GM12878 (cell line): ENCODE results near the gene CARD19. TPM values are rescaled to one million over a fixed set of nuclear protein-coding genes. Genes with fewer than 3 reads are reported as not detected.
A peak's percentile ranks its signal among the peaks of the same experiment; 100 is the strongest.
"Not testable (repeated sequence)": the region's sequence is repeated elsewhere in the genome, so short reads cannot be mapped to it uniquely, and the experiment has no call there.

Experiments used
- ATAC-seq: fragments of 200-7000 bp; cut with Tn5 transposase; 3 replicates; pipeline ENCODE4 v1.9.1; 2020; ENCODE audit warnings: mild to moderate bottlenecking, moderate library complexity
- BruUV-seq: library from RNA; stranded (reverse); fragments of 400-500 nt; replicated peaks from 2 replicates; lab custom pipeline; 2021; lab: Mats Ljungman, UMichigan
- CTCF ChIA-PET: fragments of 300-600 bp; sonication (Branson Sonifier 250); formaldehyde crosslinking; extraction: SDS; loops from one replicate; lab custom pipeline; 2021; ENCODE audit warnings: inconsistent platforms; lab: Yijun Ruan, JAX
- POLR2A ChIA-PET: fragments of 350-600 bp; formaldehyde crosslinking; extraction: SDS; loops from one replicate; lab custom pipeline; 2021; ENCODE audit warnings: inconsistent platforms; lab: Charles Lee
- RAD21 ChIA-PET: fragments of 300-600 bp; sonication (Branson Sonifier 250); formaldehyde crosslinking; loops from one replicate; lab custom pipeline; 2023; ENCODE audit warnings: antibody characterized with exemption; ENCODE audit not compliant: unreplicated experiment; lab: Charles Lee
- SMC1A ChIA-PET: fragments of 300-600 bp; sonication (Branson Sonifier 250); formaldehyde crosslinking; loops from one replicate; lab custom pipeline; 2023; ENCODE audit not compliant: unreplicated experiment, uncharacterized antibody; lab: Charles Lee
- DNase-seq: peaks from one replicate; pipeline ENCODE4 v3.0.0-alpha.2; 2011; ENCODE audit warnings: low read depth, low spot score
- FAIRE-seq: peaks from 3 replicates; lab custom pipeline; 2011; peaks lifted over from hg19 to GRCh38; lab: Jason Lieb, UNC
- H2AFZ ChIP-seq: 2 replicates; pipeline ENCODE4 v1.6.0; 2011; ENCODE audit warnings: low read depth, low read length, control low read depth; ENCODE audit not compliant: control insufficient read depth
- H3K27ac ChIP-seq: 2 replicates; pipeline ENCODE4 v1.5.1; 2011; ENCODE audit warnings: control low read depth; ENCODE audit not compliant: control insufficient read depth, insufficient read depth
- H3K27me3 ChIP-seq, 2 experiments: replicated peaks in 1 of 2; 2 replicates each; pipeline versions ENCODE4 v1.6.0 to v1.6.1; 2011; ENCODE audit warnings: low read length in 1 of 2; ENCODE audit not compliant: control insufficient read depth in 2 of 2, insufficient read depth in 2 of 2
- H3K36me3 ChIP-seq, 2 experiments: 2 replicates each; pipeline ENCODE4 v1.5.1; 2011; ENCODE audit warnings: low read length in 1 of 2; ENCODE audit not compliant: control insufficient read depth in 2 of 2, insufficient read depth in 2 of 2
- H3K4me1 ChIP-seq: 2 replicates; pipeline ENCODE4 v1.6.1; 2011; ENCODE audit warnings: mild to moderate bottlenecking, low read length, moderate library complexity, mixed read lengths; ENCODE audit not compliant: control insufficient read depth, insufficient read depth
- H3K4me2 ChIP-seq: 2 replicates; pipeline ENCODE4 v1.6.0; 2011; ENCODE audit warnings: control low read depth; ENCODE audit not compliant: control insufficient read depth, insufficient read depth
- H3K4me3 ChIP-seq: fragments of 200-600 bp; sonication (generic); 2 replicates; pipeline ENCODE4 v1.5.1; 2016
- H3K79me2 ChIP-seq: 2 replicates; pipeline ENCODE4 v1.6.0; 2011; ENCODE audit warnings: low read length; ENCODE audit not compliant: control insufficient read depth, insufficient read depth
- H3K9ac ChIP-seq: 2 replicates; pipeline ENCODE4 v1.8.0; 2011; ENCODE audit warnings: low read length, control low read depth, mixed read lengths; ENCODE audit not compliant: control insufficient read depth, insufficient read depth
- H3K9me3 ChIP-seq: replicated peaks from 3 replicates; pipeline ENCODE4 v1.5.1; 2011; ENCODE audit warnings: mild to moderate bottlenecking, low read length; ENCODE audit not compliant: control insufficient read depth, insufficient read depth
- H4K20me1 ChIP-seq: 2 replicates; pipeline ENCODE4 v1.6.0; 2011; ENCODE audit not compliant: control insufficient read depth, insufficient read depth
- HCFC1 ChIP-seq: fragments of 150-350 bp; IDR thresholded peaks from 2 replicates; pipeline ENCODE4 v1.6.1; 2014; ENCODE audit warnings: low read length
- HDGF ChIP-seq: fragments of 450-650 bp; IDR thresholded peaks from 2 replicates; pipeline ENCODE4 v1.6.1; 2016; ENCODE audit warnings: antibody characterized with exemption
- NFIC ChIP-seq: IDR thresholded peaks from 2 replicates; pipeline ENCODE4 v1.6.1; 2012; ENCODE audit warnings: low read depth, mild to moderate bottlenecking, inconsistent platforms, low read length, moderate library complexity
- NFYA ChIP-seq: IDR thresholded peaks from 2 replicates; pipeline ENCODE4 v1.6.1; 2011; ENCODE audit warnings: low read depth, mild to moderate bottlenecking, low read length, improper control_type of control experiment, borderline replicate concordance
- NR2C1 ChIP-seq: fragments of 450-650 bp; IDR thresholded peaks from 2 replicates; pipeline ENCODE4 v1.6.1; 2017; ENCODE audit warnings: antibody characterized with exemption, mild to moderate bottlenecking, moderate library complexity
- RCOR1 ChIP-seq: conservative IDR thresholded peaks from 2 replicates; pipeline ENCODE4 v1.6.1; 2012; ENCODE audit warnings: low read depth, low read length, improper control_type of control experiment
- YY1 ChIP-seq: IDR thresholded peaks from 2 replicates; pipeline ENCODE4 v1.6.1; 2011; ENCODE audit warnings: low read depth, mild to moderate bottlenecking, low read length
- ZNF24 ChIP-seq: fragments of 450-650 bp; IDR thresholded peaks from 2 replicates; pipeline ENCODE4 v1.6.1; 2017; ENCODE audit warnings: antibody characterized with exemption, mild to moderate bottlenecking
- WGBS: methylation state at CpG from one replicate; pipeline ENCODE4 v1.1.6; 2016; ENCODE audit warnings: low lambda C conversion rate; ENCODE audit not compliant: insufficient replicate concordance, insufficient coverage; ENCODE audit errors: missing lambda C conversion rate; 5-methylcytosine and 5-hydroxymethylcytosine counted together
- in situ Hi-C: fragments of 300-500 bp; cut with MboI; formaldehyde crosslinking; loops from 9 replicates; pipeline ENCODE4 v1.14.3; 2018; ENCODE audit warnings: mixed read lengths
- intact Hi-C: fragments of 100-400 bp; cut with micrococcal nuclease; formaldehyde crosslinking; loops from one replicate; pipeline ENCODE4 v1.14.2; 2022; ENCODE audit not compliant: unreplicated experiment
- polyA plus RNA-seq, 11 experiments: library from polyadenylated mRNA; depleted of rRNA in 4 of 11; unstranded in 6 of 11; stranded (reverse) in 5 of 11; fragments of >200 nt; fragmentation: Nextera tagmentation in 4 of 11; fragmentation: Illumina TruSeq in 1 of 11; extraction: Ambion mirVana in 4 of 11; extraction: Trizol in 1 of 11; gene quantifications; 1 replicate in 1 of 11; 2 replicates in 10 of 11; pipeline versions ENCODE4 v1.2.1 to v1.2.3, GENCODE V29; 2011 to 2016; ENCODE audit warnings: inconsistent platforms in 2 of 11, missing spikeins in 2 of 11, low read depth in 1 of 11
- total RNA-seq, 4 experiments: library from RNA; depleted of rRNA in 3 of 4; stranded (reverse); fragments of >200 nt in 3 of 4; fragmentation: Illumina TruSeq in 1 of 4; extraction: Trizol in 1 of 4; gene quantifications; 2 replicates each; pipeline versions ENCODE4 v1.2.1 to v1.2.3, GENCODE V29; 2013 to 2021
- TF ChIP-seq, protein P1 (sequence below): fragments of 450-650 bp; IDR thresholded peaks from 2 replicates; pipeline ENCODE4 v1.6.1; 2016; ENCODE audit warnings: mild to moderate bottlenecking
- TF ChIP-seq, protein P2 (sequence below): fragments of 450-650 bp; IDR thresholded peaks from 2 replicates; pipeline ENCODE4 v1.6.1; 2014; ENCODE audit warnings: mild to moderate bottlenecking
- TF ChIP-seq, protein P3 (sequence below): fragments of 450-650 bp; formaldehyde crosslinking; IDR thresholded peaks from 2 replicates; pipeline ENCODE4 v1.4.0; 2022; ENCODE audit warnings: mild to moderate bottlenecking, moderate library complexity
- TF ChIP-seq, protein P4 (sequence below): IDR thresholded peaks from 2 replicates; pipeline ENCODE4 v1.6.1; 2011; ENCODE audit warnings: mild to moderate bottlenecking, low read depth, low read length, moderate library complexity; ENCODE audit not compliant: insufficient replicate concordance

CARD19 gene
- total and polyA plus RNA-seq, 10 of the 15 experiments (the other 5 are each of a cell fraction or from before 2014, with no cell fraction given) = 0.61 to 41.6 (median 19.9) TPM

GRCh38 chr9:93146696-93147095, 50.7 kb downstream of the CARD19 start:
- ATAC-seq, H3K4me2 ChIP-seq, RAD21 ChIA-PET, H3K79me2 ChIP-seq, intact Hi-C loops, DNase-seq, POLR2A ChIA-PET, BruUV-seq, H4K20me1 ChIP-seq, H3K27me3 ChIP-seq, H3K36me3 ChIP-seq, H3K27ac ChIP-seq, H3K4me1 ChIP-seq, H3K4me3 ChIP-seq, in situ Hi-C loops, H3K9ac ChIP-seq, SMC1A ChIA-PET, FAIRE-seq, H2AFZ ChIP-seq: not testable (repeated sequence)
- 18% methylated on average over 6 of the region's 6 CpGs for WGBS
- TF ChIP-seq, protein P1, sequence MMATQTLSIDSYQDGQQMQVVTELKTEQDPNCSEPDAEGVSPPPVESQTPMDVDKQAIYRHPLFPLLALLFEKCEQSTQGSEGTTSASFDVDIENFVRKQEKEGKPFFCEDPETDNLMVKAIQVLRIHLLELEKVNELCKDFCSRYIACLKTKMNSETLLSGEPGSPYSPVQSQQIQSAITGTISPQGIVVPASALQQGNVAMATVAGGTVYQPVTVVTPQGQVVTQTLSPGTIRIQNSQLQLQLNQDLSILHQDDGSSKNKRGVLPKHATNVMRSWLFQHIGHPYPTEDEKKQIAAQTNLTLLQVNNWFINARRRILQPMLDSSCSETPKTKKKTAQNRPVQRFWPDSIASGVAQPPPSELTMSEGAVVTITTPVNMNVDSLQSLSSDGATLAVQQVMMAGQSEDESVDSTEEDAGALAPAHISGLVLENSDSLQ = peak; percentile 26; the same call in 1 of the 2 replicates
- H3K9me3 ChIP-seq = peaks cover 15% of the 10 kb centered on the region
- CTCF ChIA-PET = interaction anchor here (1.6 kb wide), 1 partner anchor 8 kb away, joined by 4 read pairs; no protein-coding TSS in a partner anchor

DNA sequence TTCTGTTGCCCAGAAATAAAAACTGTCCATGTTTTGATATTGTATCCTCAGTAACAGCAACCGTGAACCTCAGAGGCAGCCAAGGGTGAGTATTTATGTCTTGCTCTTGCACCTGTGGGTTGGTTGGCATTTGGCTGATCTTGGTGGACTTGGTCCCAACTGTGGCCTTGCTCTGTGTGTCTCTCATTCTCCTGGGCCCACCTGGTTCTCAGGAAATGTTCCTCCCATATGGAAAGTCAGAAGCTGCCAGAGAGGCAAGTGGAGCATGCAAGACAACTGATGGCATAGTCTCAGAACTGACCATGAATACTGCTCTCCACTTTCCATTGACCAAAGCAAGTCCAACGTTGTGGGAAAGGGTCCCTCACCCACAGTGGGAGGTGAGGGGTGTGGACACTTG, 51.6 kb downstream of the CARD19 start:
- ATAC-seq = no peak
- 51% methylated on average over 2 of the region's 2 CpGs for WGBS
- no peaks in the 10 kb centered on the region for H3K27me3 ChIP-seq
- POLR2A ChIA-PET = no interaction called here
- no peak overlapping the region for H3K9ac ChIP-seq
- H3K4me3 ChIP-seq = no peak overlapping the region
- no peak for DNase-seq
- H3K4me2 ChIP-seq = no peak overlapping the region
- in situ Hi-C loops = no loop called here
- BruUV-seq = no TSS peak
- H3K27ac ChIP-seq = no peak overlapping the region
- no peaks in the 10 kb centered on the region for H3K79me2 ChIP-seq
- H3K36me3 ChIP-seq = no peaks in the 10 kb centered on the region
- no peaks in the 10 kb centered on the region for H4K20me1 ChIP-seq
- H3K4me1 ChIP-seq = peaks cover 8% of the 10 kb centered on the region
- SMC1A ChIA-PET = no interaction called here
- peaks cover 15% of the 10 kb centered on the region for H3K9me3 ChIP-seq
- FAIRE-seq = peak; percentile 47
- CTCF ChIA-PET = no interaction called here
- RAD21 ChIA-PET = no interaction called here
- H2AFZ ChIP-seq = no peak overlapping the region
- intact Hi-C loops = no loop called here
- TF ChIP-seq NFYA = no peak
- TF ChIP-seq HDGF = no peak
- no peak for TF ChIP-seq HCFC1
- TF ChIP-seq, protein P2, sequence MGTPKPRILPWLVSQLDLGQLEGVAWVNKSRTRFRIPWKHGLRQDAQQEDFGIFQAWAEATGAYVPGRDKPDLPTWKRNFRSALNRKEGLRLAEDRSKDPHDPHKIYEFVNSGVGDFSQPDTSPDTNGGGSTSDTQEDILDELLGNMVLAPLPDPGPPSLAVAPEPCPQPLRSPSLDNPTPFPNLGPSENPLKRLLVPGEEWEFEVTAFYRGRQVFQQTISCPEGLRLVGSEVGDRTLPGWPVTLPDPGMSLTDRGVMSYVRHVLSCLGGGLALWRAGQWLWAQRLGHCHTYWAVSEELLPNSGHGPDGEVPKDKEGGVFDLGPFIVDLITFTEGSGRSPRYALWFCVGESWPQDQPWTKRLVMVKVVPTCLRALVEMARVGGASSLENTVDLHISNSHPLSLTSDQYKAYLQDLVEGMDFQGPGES = no peak
- TF ChIP-seq, protein P3, sequence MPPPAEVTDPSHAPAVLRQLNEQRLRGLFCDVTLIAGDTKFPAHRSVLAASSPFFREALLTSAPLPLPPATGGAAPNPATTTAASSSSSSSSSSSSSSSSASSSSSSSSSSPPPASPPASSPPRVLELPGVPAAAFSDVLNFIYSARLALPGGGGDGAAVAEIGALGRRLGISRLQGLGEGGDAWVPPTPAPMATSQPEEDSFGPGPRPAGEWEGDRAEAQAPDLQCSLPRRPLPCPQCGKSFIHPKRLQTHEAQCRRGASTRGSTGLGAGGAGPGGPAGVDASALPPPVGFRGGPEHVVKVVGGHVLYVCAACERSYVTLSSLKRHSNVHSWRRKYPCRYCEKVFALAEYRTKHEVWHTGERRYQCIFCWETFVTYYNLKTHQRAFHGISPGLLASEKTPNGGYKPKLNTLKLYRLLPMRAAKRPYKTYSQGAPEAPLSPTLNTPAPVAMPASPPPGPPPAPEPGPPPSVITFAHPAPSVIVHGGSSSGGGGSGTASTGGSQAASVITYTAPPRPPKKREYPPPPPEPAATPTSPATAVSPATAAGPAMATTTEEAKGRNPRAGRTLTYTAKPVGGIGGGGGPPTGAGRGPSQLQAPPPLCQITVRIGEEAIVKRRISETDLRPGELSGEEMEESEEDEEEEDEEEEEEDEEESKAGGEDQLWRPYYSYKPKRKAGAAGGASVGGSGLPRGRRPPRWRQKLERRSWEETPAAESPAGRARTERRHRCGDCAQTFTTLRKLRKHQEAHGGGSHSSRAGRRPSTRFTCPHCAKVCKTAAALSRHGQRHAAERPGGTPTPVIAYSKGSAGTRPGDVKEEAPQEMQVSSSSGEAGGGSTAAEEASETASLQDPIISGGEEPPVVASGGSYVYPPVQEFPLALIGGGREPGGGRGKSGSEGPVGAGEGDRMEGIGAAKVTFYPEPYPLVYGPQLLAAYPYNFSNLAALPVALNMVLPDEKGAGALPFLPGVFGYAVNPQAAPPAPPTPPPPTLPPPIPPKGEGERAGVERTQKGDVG (CRISPR knock-in tag) = no peak
- TF ChIP-seq RCOR1 = no peak
- TF ChIP-seq NFIC = no peak
- no peak for TF ChIP-seq NR2C1
- no peak for TF ChIP-seq ZNF24
- TF ChIP-seq, protein P4, sequence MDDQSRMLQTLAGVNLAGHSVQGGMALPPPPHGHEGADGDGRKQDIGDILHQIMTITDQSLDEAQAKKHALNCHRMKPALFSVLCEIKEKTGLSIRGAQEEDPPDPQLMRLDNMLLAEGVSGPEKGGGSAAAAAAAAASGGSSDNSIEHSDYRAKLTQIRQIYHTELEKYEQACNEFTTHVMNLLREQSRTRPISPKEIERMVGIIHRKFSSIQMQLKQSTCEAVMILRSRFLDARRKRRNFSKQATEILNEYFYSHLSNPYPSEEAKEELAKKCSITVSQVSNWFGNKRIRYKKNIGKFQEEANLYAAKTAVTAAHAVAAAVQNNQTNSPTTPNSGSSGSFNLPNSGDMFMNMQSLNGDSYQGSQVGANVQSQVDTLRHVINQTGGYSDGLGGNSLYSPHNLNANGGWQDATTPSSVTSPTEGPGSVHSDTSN = no peak
- TF ChIP-seq YY1 = no peak
